ENCODE measurements around the gene ITGA6.

DNA sequence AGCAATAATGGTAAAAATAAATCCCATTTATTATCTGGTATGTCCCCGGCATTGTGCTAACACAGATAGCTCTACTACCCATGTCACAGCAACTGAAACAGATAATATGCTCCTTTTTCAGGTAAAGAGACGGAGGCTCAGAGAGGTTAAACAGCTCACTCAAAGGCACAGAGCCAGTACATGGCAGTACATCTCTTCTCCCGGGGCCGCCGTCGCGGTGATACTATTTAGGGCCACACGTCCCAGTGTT, 127.8 kb downstream of the ITGA6 start:
- TF ChIP-seq, protein P1, sequence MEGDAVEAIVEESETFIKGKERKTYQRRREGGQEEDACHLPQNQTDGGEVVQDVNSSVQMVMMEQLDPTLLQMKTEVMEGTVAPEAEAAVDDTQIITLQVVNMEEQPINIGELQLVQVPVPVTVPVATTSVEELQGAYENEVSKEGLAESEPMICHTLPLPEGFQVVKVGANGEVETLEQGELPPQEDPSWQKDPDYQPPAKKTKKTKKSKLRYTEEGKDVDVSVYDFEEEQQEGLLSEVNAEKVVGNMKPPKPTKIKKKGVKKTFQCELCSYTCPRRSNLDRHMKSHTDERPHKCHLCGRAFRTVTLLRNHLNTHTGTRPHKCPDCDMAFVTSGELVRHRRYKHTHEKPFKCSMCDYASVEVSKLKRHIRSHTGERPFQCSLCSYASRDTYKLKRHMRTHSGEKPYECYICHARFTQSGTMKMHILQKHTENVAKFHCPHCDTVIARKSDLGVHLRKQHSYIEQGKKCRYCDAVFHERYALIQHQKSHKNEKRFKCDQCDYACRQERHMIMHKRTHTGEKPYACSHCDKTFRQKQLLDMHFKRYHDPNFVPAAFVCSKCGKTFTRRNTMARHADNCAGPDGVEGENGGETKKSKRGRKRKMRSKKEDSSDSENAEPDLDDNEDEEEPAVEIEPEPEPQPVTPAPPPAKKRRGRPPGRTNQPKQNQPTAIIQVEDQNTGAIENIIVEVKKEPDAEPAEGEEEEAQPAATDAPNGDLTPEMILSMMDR (IDR thresholded peaks at IDR 0.05; ENCODE audit: low read depth, low read length, poor library complexity, severe bottlenecking): no peak
- no peak for TF ChIP-seq EZH2phosphoT487 (IDR thresholded peaks at IDR 0.05; ENCODE audit: borderline replicate concordance, low read length)

Measured in DOHH2 (cell line).